ENCODE results near the gene CARNS1.
A peak's percentile ranks its signal among the peaks of the same experiment; 100 is the strongest.

CARNS1 gene

DNA sequence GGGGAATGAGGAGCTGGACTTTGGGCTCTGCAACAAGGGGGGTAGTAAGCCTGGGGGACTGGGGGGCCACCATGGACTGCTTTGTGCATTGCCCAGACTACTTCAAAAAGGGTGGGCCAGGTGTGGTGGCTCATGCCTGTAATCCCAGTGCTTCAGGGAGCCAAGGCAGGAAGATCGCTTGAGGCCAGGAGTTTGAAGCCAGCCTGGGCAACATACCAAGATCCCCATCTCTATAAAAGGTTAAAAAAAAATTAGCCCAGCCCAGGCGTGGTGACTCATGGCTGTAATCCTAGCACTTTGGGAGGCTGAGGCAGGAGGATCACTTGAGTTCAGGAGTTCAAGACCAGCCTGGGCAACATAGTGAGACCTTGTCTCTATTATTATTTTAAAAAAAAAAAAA is 50.1 kb downstream of the CARNS1 start:
- peak; percentile 16 for DNase-seq

DNA sequence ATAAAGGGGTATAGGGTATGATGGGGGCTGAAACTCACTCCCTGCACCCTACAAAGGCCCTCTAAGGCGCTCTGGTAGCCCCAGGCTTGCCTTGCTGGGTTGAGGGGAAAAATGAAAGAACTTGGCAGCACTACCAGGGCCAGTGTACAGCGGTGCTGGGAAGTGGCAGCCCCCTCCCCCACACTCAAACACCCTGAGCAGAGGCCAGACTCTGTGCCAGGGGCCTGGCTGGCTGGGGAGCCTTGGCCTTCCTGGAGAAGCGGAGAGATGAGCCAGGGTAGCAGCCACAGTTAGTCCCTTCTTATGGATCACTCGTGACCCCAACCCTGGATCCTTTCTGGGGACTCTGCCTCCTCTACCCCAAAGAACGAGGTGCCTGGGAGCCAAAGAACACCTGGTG is 50.9 kb downstream of the CARNS1 start:
- no peak for DNase-seq

DNA sequence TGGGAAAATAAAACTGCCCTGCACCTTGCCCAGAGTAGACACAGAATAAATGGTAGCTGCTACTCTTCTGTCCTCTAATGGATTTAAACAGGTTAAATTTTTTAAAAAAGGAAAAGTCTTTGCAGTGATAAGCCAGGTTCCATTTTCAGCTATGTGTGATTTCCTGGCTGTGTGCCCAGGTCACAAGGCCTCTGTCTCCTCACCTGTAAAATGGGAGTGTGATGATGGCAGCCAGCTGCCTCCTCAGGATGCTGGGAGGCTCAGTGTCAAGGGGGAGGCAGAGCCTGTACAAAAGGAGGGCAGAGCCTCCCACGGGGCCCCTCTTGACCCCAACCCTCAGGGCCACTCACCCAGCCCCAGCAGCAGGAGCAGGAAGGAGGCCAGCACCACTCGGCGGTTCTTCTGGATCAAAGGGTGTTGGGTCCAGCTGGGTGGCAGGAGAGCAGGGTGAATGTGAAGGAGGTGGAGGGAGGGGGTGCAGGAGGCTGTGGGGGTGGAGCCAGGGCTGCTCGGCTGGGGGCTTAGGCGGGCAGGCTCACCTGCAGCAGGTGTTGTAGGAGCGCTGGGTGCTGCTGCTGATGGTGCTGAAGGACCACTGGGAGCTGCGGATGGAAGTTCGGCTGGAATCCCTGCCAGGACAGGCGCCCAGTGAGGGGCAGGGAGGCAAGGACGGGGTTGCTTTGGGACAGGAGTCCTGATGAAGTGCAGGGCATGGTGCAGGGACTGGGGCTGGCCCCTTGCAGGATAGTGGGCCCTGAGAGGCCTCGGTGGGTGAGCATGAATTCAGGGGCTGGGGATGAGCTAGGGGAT is 51.7 kb downstream of the CARNS1 start:
- no peak for DNase-seq

DNA sequence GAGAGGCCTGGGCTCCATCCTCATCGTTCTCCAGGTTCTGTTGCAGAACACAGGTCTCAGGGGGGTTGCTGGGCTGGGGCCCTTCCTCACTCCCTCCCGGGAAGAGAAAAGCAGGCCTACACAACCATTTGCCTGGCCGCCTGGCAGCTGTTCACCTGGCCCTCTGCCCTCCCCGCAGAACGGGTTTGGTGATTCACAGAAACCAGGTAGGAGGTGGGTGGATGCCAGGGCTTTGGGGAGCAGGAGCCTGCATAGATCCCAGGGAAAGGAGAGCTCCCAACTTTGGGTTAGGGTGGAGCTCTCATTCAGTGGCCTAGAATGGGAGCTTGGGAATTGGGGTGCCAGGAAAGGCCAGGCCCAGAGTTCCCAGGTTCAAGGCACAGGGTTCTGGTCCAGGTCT is 52.6 kb downstream of the CARNS1 start:
- DNase-seq: no peak

DNA sequence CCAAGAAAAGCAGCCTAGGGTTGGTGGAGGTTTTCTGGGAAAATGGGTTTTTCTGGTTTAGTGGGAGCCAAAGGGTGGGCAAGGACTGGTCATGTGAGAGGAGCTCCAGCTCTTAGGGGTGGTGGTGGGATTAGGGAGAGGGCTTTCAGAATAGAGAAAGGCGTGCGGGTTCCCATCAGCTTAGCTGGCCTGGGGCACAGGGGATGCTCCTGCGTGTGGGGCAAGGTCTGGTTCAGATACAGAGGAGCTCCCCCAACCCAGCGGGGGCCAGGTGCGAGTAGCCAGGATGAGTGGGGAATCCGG is 52.9 kb downstream of the CARNS1 start:
- no peak for DNase-seq

DNA sequence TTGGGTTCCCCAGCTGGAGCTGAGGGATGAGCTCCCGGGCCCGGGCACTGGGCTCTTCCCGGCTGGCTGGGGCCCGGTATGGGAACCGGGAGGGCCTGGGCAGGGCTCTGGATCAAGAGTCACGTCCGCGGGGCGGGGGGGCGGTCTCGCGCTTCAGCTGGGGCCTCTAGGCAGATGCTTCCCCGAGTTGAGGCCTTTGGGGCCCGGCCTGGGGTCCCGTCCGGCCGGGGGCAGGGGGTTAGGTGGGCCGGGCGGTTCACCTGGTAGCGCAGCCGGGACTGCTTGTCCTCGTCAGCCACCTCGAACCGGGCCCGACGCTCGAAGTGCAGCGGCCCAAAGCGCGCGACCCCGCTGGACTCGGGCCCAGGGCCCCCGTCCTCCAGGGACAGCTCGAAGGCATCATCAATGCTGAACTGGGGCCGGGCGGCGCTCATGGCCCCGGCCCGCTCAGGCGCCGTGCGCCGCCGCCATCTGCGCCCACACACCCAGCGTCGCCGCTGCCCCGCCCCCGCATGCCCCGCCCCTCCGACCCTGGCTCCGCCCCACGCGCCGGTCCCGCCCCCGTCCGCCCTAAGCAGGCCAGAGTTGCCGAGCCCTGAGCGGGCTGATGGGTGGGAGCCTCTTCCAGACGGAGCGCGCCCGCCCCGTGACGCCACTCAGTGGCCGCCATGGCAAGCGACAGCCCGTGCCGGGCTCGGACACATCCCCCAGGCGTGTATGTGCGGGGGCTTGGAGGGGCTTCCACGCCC is 53.5 kb downstream of the CARNS1 start, which contains the start of gene TMEM134:
TMEM134 (minus strand) TSS at position 493 of the 749 bp plus-strand sequence; CDS start at position 434, 59 bp downstream.
- peak; percentile 93 for DNase-seq

DNA sequence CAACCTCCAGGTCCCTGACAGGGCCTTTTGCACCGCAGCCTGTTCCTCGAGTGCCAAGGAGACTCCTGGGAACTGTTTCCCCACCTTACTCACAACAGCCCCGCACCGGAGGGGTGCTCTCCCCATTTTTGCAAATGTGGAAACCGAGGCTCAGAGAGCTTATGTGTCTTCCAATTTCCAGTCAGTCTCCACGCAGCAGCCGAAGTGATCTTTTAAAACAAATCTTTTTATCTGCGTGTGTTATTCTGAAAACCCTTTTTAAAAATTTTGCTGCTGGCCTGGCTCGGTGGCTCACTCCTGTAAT is 54.0 kb downstream of the CARNS1 start:
- DNase-seq: no peak

DNA sequence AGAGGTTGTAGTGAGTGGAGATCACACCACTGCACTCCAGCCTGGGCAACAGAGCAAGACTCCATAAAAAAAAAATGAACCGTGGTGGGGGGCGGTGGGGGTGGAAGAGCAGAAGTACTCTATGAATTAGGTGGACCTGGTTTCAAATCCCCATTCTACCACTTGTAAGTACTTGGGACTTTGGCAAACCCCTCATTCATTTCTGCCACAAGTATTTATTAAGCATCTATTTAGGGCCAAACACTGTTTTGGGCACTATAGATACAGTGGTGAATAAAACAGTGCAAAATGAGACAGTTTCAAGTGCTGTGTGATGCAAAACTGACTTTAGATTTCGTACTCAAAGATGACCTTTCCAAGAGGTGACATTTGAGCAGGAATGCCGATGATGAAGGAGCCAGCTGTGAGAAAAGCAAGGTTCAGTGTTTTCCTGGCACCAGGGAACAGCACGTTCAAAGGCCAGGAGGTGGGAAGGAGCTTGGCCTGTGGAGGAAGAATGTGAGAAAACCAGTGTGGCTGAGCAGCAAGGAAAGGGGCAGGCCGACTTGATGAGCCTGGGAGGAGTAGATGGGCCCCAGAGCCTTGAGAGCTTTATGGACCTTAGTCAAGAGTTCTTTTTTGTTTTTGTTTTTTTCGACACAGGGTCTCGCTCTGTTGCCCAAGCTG is 55.0 kb downstream of the CARNS1 start:
- no peak for DNase-seq

DNA sequence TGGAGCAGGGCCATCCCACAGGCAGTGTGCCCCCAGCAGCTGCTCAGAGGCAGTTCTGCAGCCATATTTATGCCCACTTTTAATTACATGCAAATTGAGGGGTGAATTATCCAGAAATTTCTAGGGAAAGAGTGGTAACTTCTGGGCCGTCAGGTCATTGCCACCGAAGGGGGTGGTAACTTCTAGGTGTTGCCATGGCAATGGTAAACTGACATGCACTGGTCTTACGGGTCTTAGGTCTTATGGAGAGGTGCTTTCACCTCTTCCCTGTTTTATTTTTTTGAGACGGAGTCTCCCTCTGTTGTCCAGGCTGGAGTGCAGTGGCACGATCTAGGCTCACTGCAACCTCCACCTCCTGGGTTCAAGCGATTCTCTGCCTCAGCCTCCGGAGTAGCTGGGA is 57.4 kb downstream of the CARNS1 start:
- no peak for DNase-seq

Data from fibroblast of skin of abdomen (primary cell).